Central memory CD8-positive, alpha-beta T cell (primary cell): ENCODE measurements around the gene BCR.
"Not testable (repeated sequence)": the region's sequence is repeated elsewhere in the genome, so short reads cannot be mapped to it uniquely, and the experiment has no call there.

Experiments
- ATAC-seq: fragments of 150-1000 bp; cut with Tn5 transposase; replicated peaks from 2 replicates; pipeline ENCODE4 v1.10.0; 2022; ENCODE audit warnings: mild to moderate bottlenecking, moderate FRiP score, moderate number of reproducible peaks; ENCODE audit not compliant: poor library complexity, severe bottlenecking; ENCODE audit errors: extremely low read depth
- DNase-seq, 2 donors: peaks; one replicate each; pipeline ENCODE4 v3.0.0; 2021; ENCODE audit warnings: low spot score in 2 of 2
- H3K27ac Mint-ChIP-seq: one replicate; pipeline ENCODE4 v1.8.0; 2022; ENCODE audit warnings: low read depth, mild to moderate bottlenecking, moderate library complexity, mixed read lengths
- H3K27me3 Mint-ChIP-seq: one replicate; pipeline ENCODE4 v1.8.0; 2022; ENCODE audit warnings: mixed read lengths
- H3K36me3 Mint-ChIP-seq: one replicate; pipeline ENCODE4 v1.8.0; 2022; ENCODE audit warnings: mild to moderate bottlenecking, moderate library complexity, mixed read lengths; ENCODE audit not compliant: insufficient read depth
- H3K4me1 Mint-ChIP-seq: one replicate; pipeline ENCODE4 v1.8.0; 2022; ENCODE audit warnings: mixed read lengths
- H3K4me3 Mint-ChIP-seq: one replicate; pipeline ENCODE4 v1.8.0; 2022; ENCODE audit warnings: mild to moderate bottlenecking, moderate library complexity, mixed read lengths
- H3K9me3 Mint-ChIP-seq: one replicate; pipeline ENCODE4 v1.8.0; 2022; ENCODE audit warnings: mixed read lengths

BCR gene

DNA sequence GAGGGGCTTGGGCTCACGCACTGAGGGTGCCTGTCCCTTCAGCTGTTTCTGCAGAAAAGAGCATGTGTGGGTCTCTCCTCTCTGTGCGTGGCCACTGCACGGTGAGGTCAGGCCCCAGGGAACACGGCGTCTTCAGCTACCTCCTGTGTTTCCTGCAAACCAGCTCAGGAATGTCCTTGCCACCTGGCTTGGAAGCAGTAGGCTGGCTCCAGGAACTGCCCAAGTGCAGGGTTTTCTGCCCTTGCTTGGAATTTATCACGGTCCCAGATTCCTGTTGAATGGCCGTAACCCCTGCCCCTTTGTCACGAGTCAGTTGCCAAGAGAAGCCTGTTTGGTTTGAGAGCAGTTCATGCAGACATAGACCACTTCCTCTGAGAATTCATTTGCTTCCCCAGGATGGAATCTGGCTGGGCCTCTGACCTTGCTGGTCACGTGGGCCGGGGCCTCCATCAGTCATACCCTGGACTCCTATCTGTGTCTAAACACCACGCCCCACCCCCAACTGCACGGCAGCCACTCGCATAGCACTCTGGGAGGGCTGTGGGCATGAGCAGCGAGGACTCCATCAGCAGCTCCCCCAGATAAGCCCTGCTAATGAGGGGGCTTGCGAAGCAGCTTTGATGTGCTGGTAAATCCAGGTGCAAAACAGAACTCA, 130.3 kb downstream of the BCR start:
- H3K9me3 Mint-ChIP-seq, ATAC-seq, H3K4me3 Mint-ChIP-seq, H3K4me1 Mint-ChIP-seq, H3K27ac Mint-ChIP-seq, DNase-seq, H3K27me3 Mint-ChIP-seq: not testable (repeated sequence)
- H3K36me3 Mint-ChIP-seq: peaks cover 28% of the 10 kb centered on the region

DNA sequence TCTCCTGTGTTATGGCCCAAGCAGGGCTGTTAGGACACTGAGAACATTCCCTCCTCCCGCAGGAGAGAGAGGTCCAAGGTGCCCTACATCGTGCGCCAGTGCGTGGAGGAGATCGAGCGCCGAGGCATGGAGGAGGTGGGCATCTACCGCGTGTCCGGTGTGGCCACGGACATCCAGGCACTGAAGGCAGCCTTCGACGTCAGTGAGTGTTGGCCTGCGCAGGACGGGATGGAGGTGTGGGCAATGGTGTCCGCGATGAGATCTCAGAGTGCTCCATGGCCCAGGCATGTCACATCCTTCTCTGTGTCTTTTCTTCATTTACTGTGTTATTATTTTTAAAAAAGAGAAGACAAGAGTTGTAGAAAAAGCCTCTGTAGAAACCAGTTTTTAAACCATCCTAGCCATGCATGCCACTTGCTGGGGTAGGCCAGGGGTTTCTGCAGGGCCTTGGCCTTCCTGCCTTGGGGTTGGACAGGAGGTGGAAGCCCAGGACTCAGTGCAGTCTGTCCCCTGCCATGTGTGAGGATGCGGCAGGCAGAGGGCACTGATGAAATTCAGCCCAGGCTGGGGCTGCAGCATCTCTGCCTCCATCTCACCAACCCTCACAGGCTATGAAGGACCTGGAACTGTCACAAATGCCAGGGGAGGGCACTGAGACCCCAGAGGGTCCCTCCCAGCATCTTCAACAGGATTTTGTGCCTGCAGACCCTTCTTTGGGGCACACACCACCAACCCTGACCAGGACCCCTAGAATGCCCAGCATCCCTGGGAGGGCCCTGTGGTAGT, 131.5 kb downstream of the BCR start:
- H3K9me3 Mint-ChIP-seq, H3K4me3 Mint-ChIP-seq, H3K4me1 Mint-ChIP-seq, H3K27ac Mint-ChIP-seq, H3K27me3 Mint-ChIP-seq, ATAC-seq, DNase-seq: not testable (repeated sequence)
- H3K36me3 Mint-ChIP-seq: peaks cover 25% of the 10 kb centered on the region

DNA sequence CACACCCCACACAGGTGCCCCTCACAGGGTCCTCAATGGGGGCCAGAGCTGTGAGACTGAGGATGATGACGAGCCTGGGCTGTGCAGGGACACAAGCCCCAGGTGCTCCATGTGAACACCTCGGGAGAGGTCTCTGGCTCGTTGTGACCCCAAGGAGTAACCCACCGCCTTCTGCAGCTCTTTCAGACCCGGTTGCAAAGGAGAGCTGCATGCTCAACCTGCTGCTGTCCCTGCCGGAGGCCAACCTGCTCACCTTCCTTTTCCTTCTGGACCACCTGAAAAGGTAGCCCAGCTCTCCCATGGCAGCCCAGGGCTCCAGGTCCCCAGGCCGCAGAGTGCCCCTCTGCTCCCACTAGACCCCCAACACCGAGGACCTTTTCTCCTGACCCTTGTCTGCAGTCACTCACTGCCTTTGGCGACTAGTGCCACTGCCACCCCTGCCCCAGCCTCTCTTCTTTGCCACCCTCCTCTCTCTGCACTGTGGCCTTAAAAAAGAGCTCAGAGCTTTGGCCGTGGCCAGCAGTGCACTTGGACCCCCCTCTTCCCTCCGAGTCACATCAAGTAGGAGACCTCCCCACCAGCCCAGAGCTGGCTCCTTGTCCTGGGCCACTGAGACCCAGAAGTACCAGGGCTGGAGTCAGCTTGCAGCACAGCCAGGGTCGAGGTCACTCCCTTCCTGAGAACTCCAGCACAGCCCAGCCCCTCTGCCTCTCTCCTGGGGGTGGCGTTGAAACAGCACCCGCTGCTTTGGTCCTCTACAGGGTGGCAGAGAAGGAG, 133.7 kb downstream of the BCR start:
- ATAC-seq: no peak
- H3K27ac Mint-ChIP-seq: peak overlapping the region; percentile 67

DNA sequence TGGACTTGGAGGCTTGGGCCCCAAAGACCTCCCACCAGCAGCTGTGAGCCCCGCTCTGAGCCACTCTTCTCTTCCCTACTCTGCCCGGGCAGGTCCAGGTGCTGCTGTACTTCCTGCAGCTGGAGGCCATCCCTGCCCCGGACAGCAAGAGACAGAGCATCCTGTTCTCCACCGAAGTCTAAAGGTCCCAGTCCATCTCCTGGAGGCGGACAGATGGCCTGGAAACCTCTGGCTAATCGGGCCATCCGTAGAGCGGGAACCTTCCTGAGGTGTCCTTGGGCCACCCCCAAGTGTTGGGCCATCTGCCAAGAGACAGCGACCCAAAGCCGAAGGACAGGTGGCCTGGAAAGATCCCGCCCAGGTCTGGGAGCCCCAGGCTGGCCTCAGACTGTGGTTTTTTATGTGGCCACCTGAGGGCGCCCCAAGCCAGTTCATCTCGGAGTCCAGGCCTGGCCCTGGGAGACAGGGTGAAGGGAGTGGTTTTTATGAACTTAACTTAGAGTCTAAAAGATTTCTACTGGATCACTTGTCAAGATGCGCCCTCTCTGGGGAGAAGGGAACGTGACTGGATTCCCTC, 135.1 kb downstream of the BCR start:
- no peak for ATAC-seq
- Mint-ChIP-seq H3K27me3 (no peaks in the 10 kb centered on the region), H3K4me3 (no peak overlapping the region), H3K36me3 (peaks cover 22% of the 10 kb centered on the region), H3K4me1 (peaks cover 9% of the 10 kb centered on the region), H3K9me3 (no peaks in the 10 kb centered on the region), H3K27ac (no peak overlapping the region)
- DNase-seq: peak in 1 of 2 donors; percentile 32

More for the DNA sequence above, 133.7 kb downstream of the BCR start:
- DNase-seq: no peak
- H3K36me3 Mint-ChIP-seq: peaks cover 22% of the 10 kb centered on the region
- peaks cover 9% of the 10 kb centered on the region for H3K4me1 Mint-ChIP-seq
- no peaks in the 10 kb centered on the region for H3K9me3 Mint-ChIP-seq
- peak overlapping the region; percentile 29 for H3K4me3 Mint-ChIP-seq
- no peaks in the 10 kb centered on the region for H3K27me3 Mint-ChIP-seq

DNA sequence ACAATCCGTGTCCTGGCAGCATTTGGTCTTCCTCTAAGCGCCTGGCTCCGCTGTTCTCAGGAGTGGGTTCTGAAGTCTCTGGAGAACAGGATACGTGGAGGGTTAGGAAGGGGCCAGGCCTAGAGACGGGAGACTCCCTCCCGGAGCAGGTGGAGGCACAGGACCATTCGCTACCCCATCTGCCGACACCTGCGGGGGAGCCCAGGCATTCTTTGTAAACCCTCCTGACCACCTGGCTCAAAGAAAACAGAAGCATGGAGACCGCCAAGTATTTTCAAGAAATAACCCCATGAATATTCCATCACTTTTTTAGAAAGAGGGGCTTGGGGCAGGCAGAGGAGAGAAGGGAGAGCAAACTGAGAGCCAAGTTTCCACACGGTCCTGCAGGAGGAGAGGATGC, 136.3 kb downstream of the BCR start:
- H3K4me3 Mint-ChIP-seq, H3K27me3 Mint-ChIP-seq, H3K9me3 Mint-ChIP-seq, H3K27ac Mint-ChIP-seq, ATAC-seq, H3K4me1 Mint-ChIP-seq, DNase-seq: not testable (repeated sequence)
- peaks cover 22% of the 10 kb centered on the region for H3K36me3 Mint-ChIP-seq

DNA sequence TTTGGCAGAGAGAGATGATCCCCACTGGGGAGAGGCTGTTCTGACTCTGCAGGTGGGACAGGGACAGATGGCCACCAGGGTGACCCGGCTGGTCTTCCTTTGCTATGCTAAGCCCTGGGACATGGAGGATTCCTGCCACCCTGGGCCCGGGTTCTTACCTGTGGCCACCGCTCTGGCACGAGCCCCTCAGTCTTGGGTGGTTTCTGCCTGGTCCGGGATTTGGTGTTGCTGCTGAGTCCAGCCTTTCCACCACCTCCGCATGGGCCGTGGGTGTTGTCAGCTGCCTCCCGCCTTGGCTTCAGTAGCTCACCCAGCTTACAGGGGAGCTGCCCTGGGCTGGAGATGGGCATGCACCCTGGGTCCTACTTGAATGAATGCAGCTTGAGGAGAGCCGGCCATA, 138.0 kb downstream of the BCR start:
- not testable (repeated sequence) for H3K4me3 Mint-ChIP-seq, DNase-seq, H3K27ac Mint-ChIP-seq, H3K9me3 Mint-ChIP-seq, H3K27me3 Mint-ChIP-seq, ATAC-seq, H3K4me1 Mint-ChIP-seq
- peaks cover 18% of the 10 kb centered on the region for H3K36me3 Mint-ChIP-seq

DNA sequence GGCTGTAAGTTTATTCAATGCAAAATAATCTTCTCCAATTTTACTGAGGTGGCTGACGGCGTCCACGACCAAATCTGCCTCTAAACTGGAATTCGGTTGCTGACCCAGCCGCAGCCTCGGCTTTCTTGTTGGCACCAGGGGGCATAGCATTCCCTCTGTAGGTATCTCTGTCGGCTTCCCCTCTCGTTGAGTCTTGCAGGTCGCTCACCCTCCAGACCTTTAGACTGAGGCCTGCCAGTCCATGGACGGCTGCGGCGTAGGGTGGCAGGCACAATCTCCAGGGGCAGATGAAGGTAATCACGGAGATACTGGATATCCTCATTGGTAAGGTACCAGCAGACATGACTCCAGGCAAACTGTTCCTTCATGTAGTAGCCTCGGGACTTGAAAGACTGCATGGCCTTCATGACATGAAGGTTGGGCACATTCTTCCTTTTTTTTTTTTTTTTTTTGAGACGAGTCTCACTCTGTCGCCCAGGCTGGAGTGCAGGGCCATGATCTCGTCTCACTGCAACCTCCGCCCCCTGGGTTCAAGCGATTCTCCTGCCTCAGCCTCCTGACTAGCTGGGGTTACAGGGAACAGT, 142.3 kb downstream of the BCR start:
- not testable (repeated sequence) for H3K36me3 Mint-ChIP-seq, ATAC-seq, H3K4me1 Mint-ChIP-seq, H3K9me3 Mint-ChIP-seq, DNase-seq, H3K27me3 Mint-ChIP-seq, H3K27ac Mint-ChIP-seq, H3K4me3 Mint-ChIP-seq

DNA sequence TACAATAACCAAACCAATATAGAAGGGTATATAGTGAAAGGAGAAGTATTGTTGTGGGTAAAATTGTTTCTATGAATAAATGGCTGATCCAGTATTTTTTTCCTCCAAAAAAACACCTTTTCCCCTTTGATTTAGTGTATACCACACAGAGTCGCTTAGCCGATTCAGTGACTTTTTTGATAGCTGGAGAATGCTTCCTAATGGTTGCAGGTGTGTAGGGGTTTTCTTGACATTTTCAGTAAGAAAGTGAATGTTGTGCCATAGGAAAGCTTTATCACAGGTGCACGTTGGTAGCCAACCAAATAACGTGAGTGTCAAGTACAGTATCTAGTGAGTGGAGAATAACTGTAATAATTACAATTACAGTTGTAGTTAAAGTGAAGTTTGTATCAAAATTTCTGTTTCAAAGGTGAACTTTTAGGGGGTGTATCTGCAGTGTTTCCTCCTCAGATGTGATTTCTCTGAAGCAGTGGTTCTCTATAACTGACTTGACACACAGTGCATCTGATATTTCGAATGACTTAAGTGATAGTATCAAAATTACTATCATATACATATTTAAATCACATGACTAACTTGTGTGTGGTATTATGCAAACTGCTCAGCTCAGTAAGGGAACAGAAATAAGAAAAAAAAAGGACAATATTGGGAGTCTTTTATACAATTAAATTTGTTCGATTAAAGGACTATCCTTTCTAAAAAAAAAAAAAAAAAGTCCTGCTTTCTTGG, 143.8 kb downstream of the BCR start:
- not testable (repeated sequence) for ATAC-seq, H3K27ac Mint-ChIP-seq, H3K4me3 Mint-ChIP-seq, H3K4me1 Mint-ChIP-seq, H3K27me3 Mint-ChIP-seq, H3K9me3 Mint-ChIP-seq, H3K36me3 Mint-ChIP-seq, DNase-seq

DNA sequence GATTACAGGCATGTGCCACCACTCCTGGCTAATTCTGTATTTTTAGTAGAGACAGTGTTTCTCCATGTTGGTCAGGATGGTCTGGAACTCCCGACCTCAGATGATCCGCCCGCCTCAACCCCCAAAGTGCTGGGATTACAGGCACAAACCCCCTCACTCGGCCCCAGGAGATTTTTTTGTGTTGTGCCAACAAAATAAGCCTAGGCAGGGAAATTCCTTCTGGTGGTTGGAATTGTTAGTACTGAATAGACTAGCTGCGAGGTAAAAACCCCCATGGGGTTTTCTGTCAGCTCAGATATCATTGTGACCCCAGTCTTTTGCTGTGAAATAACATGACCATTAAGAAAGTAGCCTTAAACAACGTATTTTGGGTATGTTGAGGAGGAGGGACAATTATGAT, 144.9 kb downstream of the BCR start:
- no peaks in the 10 kb centered on the region for H3K27me3 Mint-ChIP-seq
- ATAC-seq (no peak), DNase-seq (no peak)
- no peaks in the 10 kb centered on the region for H3K4me1 Mint-ChIP-seq
- H3K36me3 Mint-ChIP-seq: no peaks in the 10 kb centered on the region
- no peak overlapping the region for H3K4me3 Mint-ChIP-seq
- H3K27ac Mint-ChIP-seq: no peak overlapping the region
- H3K9me3 Mint-ChIP-seq: no peaks in the 10 kb centered on the region

DNA sequence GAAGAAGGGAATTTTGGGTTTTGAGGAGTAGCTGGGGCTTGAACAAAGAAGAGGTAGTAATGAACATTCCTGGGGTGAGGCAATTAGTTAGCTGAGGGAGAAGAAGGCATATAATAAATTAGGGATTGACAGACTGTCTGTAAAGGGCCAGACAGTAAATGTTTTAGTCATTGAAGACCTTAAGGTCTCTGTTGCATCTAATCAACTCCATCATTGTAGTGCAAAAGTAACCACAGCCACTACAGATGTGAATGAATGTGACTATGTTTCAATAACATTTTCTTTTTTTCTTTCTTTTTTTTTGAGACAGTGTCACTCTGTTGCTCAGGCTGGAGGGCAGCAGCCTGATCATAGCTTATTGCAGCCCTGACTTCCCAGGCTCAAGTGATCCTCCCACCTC, 153.5 kb downstream of the BCR start:
- not testable (repeated sequence) for H3K27ac Mint-ChIP-seq, H3K4me1 Mint-ChIP-seq, H3K9me3 Mint-ChIP-seq, H3K27me3 Mint-ChIP-seq, DNase-seq, H3K4me3 Mint-ChIP-seq, ATAC-seq, H3K36me3 Mint-ChIP-seq

DNA sequence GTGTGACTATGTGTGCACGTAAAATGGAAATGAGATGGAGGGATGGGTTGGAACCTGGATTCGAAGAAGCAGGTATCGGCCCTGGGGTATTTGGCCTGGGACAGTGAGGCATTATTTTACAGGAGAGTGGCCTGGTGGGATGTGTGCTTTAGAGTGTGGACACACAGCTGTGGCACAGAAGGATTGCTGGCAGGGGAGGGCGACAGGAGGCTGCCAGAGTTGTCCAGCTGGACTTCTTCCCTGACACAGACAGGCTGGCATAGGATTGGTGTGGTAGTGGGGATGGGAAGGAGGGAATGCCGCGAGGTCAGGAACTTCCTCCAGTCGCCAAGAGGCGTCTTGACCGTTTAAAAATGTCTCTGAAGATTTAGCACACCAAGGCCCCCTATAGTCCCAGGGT, 157.4 kb downstream of the BCR start:
- H3K9me3 Mint-ChIP-seq, H3K27me3 Mint-ChIP-seq, H3K4me1 Mint-ChIP-seq, H3K27ac Mint-ChIP-seq, H3K36me3 Mint-ChIP-seq, DNase-seq, ATAC-seq, H3K4me3 Mint-ChIP-seq: not testable (repeated sequence)
